Omental fat pad (tissue), 4 donors: ENCODE results near the gene LELP1. TPM values are rescaled to one million over a fixed set of nuclear protein-coding genes. Genes with fewer than 3 reads are reported as not detected.
"Not testable (repeated sequence)": the region's sequence is repeated elsewhere in the genome, so short reads cannot be mapped to it uniquely, and the experiment has no call there.

Experiments used
- ATAC-seq: fragments of 150-250 bp; one replicate; pipeline ENCODE4 v1.9.1; 2016; ENCODE audit warnings: mild to moderate bottlenecking, moderate library complexity; ENCODE audit not compliant: low FRiP score
- DNase-seq: peaks from one replicate; pipeline ENCODE4 v3.0.0-alpha.2; 2019; ENCODE audit warnings: low spot score
- CTCF ChIP-seq, 3 donors: fragments of 450-650 bp; IDR thresholded peaks; one replicate each; pipeline ENCODE4 v1.5.1; 2016 to 2017; ENCODE audit warnings: antibody characterized with exemption in 3 of 3, mild to moderate bottlenecking in 3 of 3, moderate library complexity in 2 of 3
- total RNA-seq, 4 donors: library from RNA; depleted of rRNA; stranded (reverse); fragments of >200 nt; gene quantifications; one replicate each; pipeline ENCODE4 v1.1.0, GENCODE V29; 2016

LELP1 gene
- total RNA-seq, 4 donors from 2014 or later: not detected

- ATAC-seq (no peak), DNase-seq (no peak)
- TF ChIP-seq CTCF (IDR thresholded peaks at IDR 0.05): no peak
Measured at GRCh38 chr1:153213519-153213918, 10.3 kb downstream of the LELP1 start.

GRCh38 chr1:153217212-153217611, 14.0 kb downstream of the LELP1 start, which contains the start of gene PRR9:
Gene PRR9, plus strand, starts transcription at chr1:153217584. Its CDS starts 561 bp downstream, at chr1:153218145.
- TF ChIP-seq CTCF (IDR thresholded peaks at IDR 0.05): no peak
- no peak for DNase-seq

GRCh38 chr1:153217744-153218416, 14.7 kb downstream of the LELP1 start:
- TF ChIP-seq CTCF (IDR thresholded peaks at IDR 0.05): no peak
- no peak for ATAC-seq

More at GRCh38 chr1:153217212-153217611, 14.0 kb downstream of the LELP1 start, which contains the start of gene PRR9:
- peak; percentile 55 for ATAC-seq

GRCh38 chr1:153220606-153221303, 17.5 kb downstream of the LELP1 start:
- ATAC-seq (no peak), DNase-seq (no peak)
- no peak for TF ChIP-seq CTCF (IDR thresholded peaks at IDR 0.05)

More at GRCh38 chr1:153217744-153218416, 14.7 kb downstream of the LELP1 start:
- DNase-seq: no peak

- ATAC-seq (peak; percentile 73), DNase-seq (peak; percentile 57)
Measured at GRCh38 chr1:153223040-153223891, 20.0 kb downstream of the LELP1 start.

GRCh38 chr1:153227810-153228209, 24.6 kb downstream of the LELP1 start:
- no peak for TF ChIP-seq CTCF (IDR thresholded peaks at IDR 0.05)
- no peak for ATAC-seq
- DNase-seq: no peak

GRCh38 chr1:153228491-153228890, 25.3 kb downstream of the LELP1 start:
- DNase-seq: no peak
- ATAC-seq: no peak
- TF ChIP-seq CTCF (IDR thresholded peaks at IDR 0.05): no peak

GRCh38 chr1:153229076-153229829, 26.0 kb downstream of the LELP1 start:
- DNase-seq, ATAC-seq: not testable (repeated sequence)
